NCI-H524 treated with DMSO at 0.1 percent for 48 hours (cell line): ENCODE data around the gene FOCAD.

ENCODE experiments used
- DNase-seq: peaks from one replicate; lab custom pipeline; 2025; lab: John Stamatoyannopoulos, UW

Gene FOCAD

GRCh38 chr9:21016701-21017491 lies 332.8 kb downstream of the FOCAD start:
- DNase-seq: no peak

- no peak for DNase-seq
Measured at GRCh38 chr9:21018177-21018576, 334.1 kb downstream of the FOCAD start.

DNA sequence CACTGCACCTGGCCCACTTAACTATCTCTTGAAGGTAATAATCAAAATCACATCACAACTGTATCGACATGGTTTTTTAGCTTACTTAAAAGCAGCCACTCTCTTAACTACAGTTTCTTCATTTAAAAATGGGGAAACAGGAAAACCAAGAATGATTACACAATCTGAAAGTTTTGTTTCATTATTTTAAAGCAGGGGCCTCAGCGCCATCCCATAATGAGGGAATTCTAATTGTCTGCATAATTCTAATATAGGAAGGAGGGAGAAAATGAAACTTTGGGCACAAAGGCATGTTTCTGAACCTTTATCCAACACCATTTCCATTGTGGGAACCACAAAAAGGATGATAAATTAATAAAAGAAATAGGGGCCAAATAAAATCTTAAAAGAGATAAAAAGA lies 339.8 kb downstream of the FOCAD start:
- DNase-seq: no peak

- no peak for DNase-seq
Measured at GRCh38 chr9:21027295-21027694, 343.2 kb downstream of the FOCAD start.

DNA sequence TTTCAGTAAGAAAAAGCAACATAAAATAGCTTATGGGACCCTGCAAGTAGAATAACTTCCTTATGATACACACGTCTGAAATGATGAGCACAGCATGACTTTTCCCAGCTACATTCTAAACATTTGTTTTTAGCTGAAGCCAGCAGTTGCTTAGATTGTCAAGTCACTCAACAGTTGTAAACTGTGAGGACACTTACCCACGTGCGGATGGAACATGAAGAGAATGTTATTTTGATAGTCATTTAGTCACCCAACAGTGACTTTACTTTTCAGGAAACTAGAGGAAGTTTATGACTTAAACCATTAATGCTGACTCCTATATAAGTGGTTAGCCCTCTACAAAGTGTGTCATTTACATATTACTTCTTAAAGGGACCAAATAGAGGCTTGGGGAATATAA lies 344.4 kb downstream of the FOCAD start:
- DNase-seq: no peak

- DNase-seq: no peak
Measured at GRCh38 chr9:21029661-21030060, 345.6 kb downstream of the FOCAD start.

DNA sequence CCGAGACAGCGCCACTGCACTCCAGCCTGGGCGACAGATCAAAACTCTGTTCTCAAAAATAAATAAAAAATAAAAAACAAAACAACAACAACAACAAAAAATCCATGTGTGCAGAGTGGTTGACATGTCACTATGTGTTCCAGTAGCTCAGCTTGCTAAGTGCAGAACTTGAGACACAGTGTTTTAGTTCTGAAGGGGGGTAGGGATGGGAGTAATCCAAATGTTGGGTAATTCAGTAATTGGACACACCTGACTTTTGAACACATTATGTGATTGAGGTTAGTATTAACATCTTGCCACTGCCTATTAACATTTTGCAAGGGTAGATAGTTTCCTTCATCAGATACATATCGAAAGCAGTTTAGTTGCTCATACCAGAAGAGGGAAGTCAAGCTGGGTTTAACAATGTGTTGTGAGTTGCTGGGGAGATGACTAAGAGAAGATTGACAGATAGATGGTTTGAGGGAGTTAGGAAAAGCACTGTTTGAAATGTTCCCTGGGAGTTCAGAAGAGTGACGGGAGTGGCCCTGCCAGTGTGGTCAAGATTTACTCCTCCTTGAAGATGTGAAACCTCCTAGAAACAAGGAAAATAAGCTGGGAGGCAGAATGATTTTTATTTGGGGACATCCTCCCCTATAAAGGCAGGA lies 346.5 kb downstream of the FOCAD start:
- no peak for DNase-seq

GRCh38 chr9:21031091-21031807 lies 347.2 kb downstream of the FOCAD start, which contains the start of gene HACD4:
TSS of gene HACD4 (minus strand) at chr9:21031640. CDS start at chr9:21031590, 50 bp downstream.
- no peak for DNase-seq

DNA sequence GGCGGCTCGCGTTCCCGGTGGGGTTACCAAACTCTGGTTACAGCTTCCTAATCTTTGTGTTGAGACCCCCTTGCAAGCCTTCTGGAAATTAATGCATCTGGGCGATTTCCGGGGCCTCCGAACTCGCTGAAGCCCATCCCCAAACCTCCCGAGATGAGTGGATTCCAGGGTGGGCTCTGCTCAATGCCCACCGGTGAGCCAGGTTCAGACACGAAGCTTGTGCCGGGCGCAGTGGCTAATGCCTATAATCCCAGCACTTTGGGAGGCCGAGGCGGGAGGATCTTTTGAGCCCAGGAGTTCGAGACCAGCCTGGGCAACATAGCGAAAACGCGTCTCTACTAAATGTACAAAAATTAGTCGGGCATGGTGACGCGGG lies 347.7 kb downstream of the FOCAD start:
- no peak for DNase-seq

GRCh38 chr9:21037278-21037677 lies 353.2 kb downstream of the FOCAD start:
- no peak for DNase-seq

DNA sequence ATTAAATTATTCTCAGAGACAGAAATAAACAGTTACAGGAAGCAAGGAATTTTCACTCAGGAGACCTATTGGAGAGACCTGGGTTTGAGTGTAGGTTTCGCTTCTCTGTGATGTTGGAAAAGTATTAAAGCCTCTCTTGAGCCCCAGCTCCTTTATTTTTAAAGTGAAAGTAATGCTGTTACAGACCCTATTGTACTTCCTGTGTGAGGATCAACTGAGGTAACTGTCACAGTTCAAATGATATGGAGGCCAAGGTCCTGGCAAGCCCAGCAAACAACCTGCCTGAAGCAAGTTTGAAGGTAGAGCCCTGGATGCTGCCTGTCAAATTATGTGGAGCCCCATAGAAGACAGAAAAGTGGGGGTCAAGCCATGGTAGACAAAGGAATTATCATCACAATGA lies 355.2 kb downstream of the FOCAD start:
- DNase-seq: no peak

DNA sequence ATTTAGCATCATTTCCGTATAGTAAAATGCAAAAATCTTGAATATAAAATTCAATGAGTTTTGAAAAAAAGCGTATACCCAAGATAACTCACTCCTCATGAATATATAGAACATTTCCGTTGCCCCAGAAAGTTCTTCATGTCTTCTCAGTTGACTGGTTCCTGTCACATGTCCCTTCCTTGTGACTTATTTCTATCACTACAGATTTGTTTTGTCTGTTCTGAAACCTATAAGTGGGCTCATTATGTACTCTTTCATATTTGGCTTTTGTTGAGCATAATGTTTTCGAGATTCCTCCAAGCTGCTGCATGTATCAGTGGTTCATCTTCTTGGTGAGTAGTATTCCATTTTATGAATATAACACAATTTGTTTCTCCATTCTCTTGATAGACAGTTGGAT lies 358.4 kb downstream of the FOCAD start:
- DNase-seq: no peak

DNA sequence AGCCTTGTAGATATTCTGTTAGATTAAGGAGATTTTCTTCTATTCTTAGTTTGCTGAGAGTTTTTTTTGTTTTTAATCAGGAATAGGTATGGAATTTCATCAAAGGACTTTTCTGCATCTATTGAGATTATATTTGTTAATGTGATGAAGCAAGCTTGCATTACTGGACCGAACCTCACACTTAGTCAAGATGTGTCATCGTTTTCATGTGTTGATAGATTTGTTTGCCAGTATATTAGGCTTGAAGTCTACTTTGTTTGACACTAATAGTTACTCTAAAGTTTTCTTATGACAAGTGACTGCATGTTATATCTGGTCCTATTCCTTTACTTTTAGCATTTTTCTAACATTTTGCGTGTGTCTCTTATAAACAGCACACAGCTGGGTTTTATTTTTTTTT lies 359.8 kb downstream of the FOCAD start:
- no peak for DNase-seq
